Activated CD4-positive, alpha-beta T cell treated with anti-CD3 and anti-CD28 coated beads for 4 hours (primary cell): ENCODE data around the gene RGS16.

Experiments
- DNase-seq, 2 donors: peaks; one replicate each; pipeline ENCODE4 v3.0.0-alpha.2; 2020

The RGS16 gene

GRCh38 chr1:182629080-182629479 is 24.9 kb upstream of the RGS16 start:
- no peak for DNase-seq

GRCh38 chr1:182628657-182629056 is 24.5 kb upstream of the RGS16 start:
- no peak for DNase-seq

GRCh38 chr1:182627622-182628021 is 23.4 kb upstream of the RGS16 start:
- no peak for DNase-seq

GRCh38 chr1:182626527-182626926 is 22.3 kb upstream of the RGS16 start:
- no peak for DNase-seq

GRCh38 chr1:182625719-182626504 is 21.7 kb upstream of the RGS16 start:
- no peak for DNase-seq

- DNase-seq = no peak
Measured at GRCh38 chr1:182625024-182625423, 20.8 kb upstream of the RGS16 start.

GRCh38 chr1:182624577-182624976 is 20.4 kb upstream of the RGS16 start:
- no peak for DNase-seq

- no peak for DNase-seq
Measured at GRCh38 chr1:182622901-182623528, 18.8 kb upstream of the RGS16 start.

GRCh38 chr1:182621906-182622305 is 17.7 kb upstream of the RGS16 start:
- no peak for DNase-seq

GRCh38 chr1:182620924-182621585 is 16.9 kb upstream of the RGS16 start:
- DNase-seq = no peak

- DNase-seq = no peak
Measured at GRCh38 chr1:182617734-182618351, 13.7 kb upstream of the RGS16 start.

- no peak for DNase-seq
Measured at GRCh38 chr1:182617014-182617429, 12.8 kb upstream of the RGS16 start.

- DNase-seq = peak; percentile 79 to 85
Measured at GRCh38 chr1:182616130-182617013, 12.2 kb upstream of the RGS16 start.

- DNase-seq = no peak
Measured at GRCh38 chr1:182615468-182616129, 11.4 kb upstream of the RGS16 start.

- DNase-seq = peak; percentile 74 to 75
Measured at GRCh38 chr1:182614796-182615454, 10.7 kb upstream of the RGS16 start.

GRCh38 chr1:182611787-182612186 is 7.6 kb upstream of the RGS16 start:
- no peak for DNase-seq

GRCh38 chr1:182611326-182611725 is 7.1 kb upstream of the RGS16 start:
- DNase-seq = no peak

- DNase-seq = no peak
Measured at GRCh38 chr1:182610606-182611194, 6.5 kb upstream of the RGS16 start.

- DNase-seq = no peak
Measured at GRCh38 chr1:182608845-182609610, 4.8 kb upstream of the RGS16 start.

- no peak for DNase-seq
Measured at GRCh38 chr1:182608236-182608635, 4.0 kb upstream of the RGS16 start.
